Activated CD8-positive, alpha-beta memory T cell treated with anti-CD3 and anti-CD28 coated beads, Interleukin-2, amount 50 U/mL, for 4 hours (primary cell): Measurements from ENCODE around the gene DDX24.

Experiments used
- DNase-seq: peaks from one replicate; pipeline ENCODE4 v3.0.0-alpha.2; 2020

DDX24 gene

GRCh38 chr14:94113908-94114588 is 33.0 kb upstream of the DDX24 start:
- no peak for DNase-seq

- DNase-seq = no peak
These were observed 32.5 kb upstream of the DDX24 start for GRCh38 chr14:94113490-94113889.

GRCh38 chr14:94113073-94113472 is 32.1 kb upstream of the DDX24 start:
- no peak for DNase-seq

GRCh38 chr14:94112513-94113063 is 31.6 kb upstream of the DDX24 start:
- no peak for DNase-seq

- DNase-seq = no peak
These were observed 30.5 kb upstream of the DDX24 start for GRCh38 chr14:94111276-94112095.

- no peak for DNase-seq
These were observed 29.7 kb upstream of the DDX24 start, which contains the start of gene IFI27 for GRCh38 chr14:94110552-94111181. IFI27 (plus strand) TSS chr14:94110736.

GRCh38 chr14:94109915-94110250 is 28.9 kb upstream of the DDX24 start:
- DNase-seq = no peak

GRCh38 chr14:94104731-94105130 is 23.7 kb upstream of the DDX24 start:
- DNase-seq = no peak

- DNase-seq = no peak
These were observed 22.6 kb upstream of the DDX24 start for GRCh38 chr14:94103554-94104150.

- DNase-seq = no peak
These were observed 21.9 kb upstream of the DDX24 start for GRCh38 chr14:94102768-94103482.

- no peak for DNase-seq
These were observed 20.7 kb upstream of the DDX24 start for GRCh38 chr14:94101748-94102147.

GRCh38 chr14:94100847-94101246 is 19.8 kb upstream of the DDX24 start:
- no peak for DNase-seq

GRCh38 chr14:94099006-94099405 is 18.0 kb upstream of the DDX24 start:
- DNase-seq = no peak

GRCh38 chr14:94098326-94098992 is 17.5 kb upstream of the DDX24 start:
- DNase-seq = no peak

GRCh38 chr14:94097091-94097490 is 16.1 kb upstream of the DDX24 start:
- DNase-seq = no peak

- no peak for DNase-seq
These were observed 12.4 kb upstream of the DDX24 start for GRCh38 chr14:94093418-94093817.

GRCh38 chr14:94089479-94089878 is 8.5 kb upstream of the DDX24 start:
- no peak for DNase-seq

GRCh38 chr14:94088516-94088915 is 7.5 kb upstream of the DDX24 start:
- no peak for DNase-seq

GRCh38 chr14:94087891-94088290 is 6.9 kb upstream of the DDX24 start:
- no peak for DNase-seq

GRCh38 chr14:94081386-94081820 is 401 bp upstream of the DDX24 start:
- no peak for DNase-seq

- no peak for DNase-seq
These were observed 946 bp downstream of the DDX24 start for GRCh38 chr14:94079891-94080620.
